GM23338 (cell line): Measurements from ENCODE around the gene KRTAP19-7.

Source experiments
- CREB1 ChIP-seq: fragments of 250-450 bp; sonication (Bioruptor Pico); IDR thresholded peaks from 2 replicates; pipeline ENCODE4 v1.5.0; 2020; ENCODE audit warnings: low read depth, mild to moderate bottlenecking, moderate library complexity
- CTCF ChIP-seq, 2 experiments: fragments of 200-600 bp in 1 of 2; sonication (generic) in 1 of 2; conservative IDR thresholded peaks; 2 replicates each; pipeline versions ENCODE4 v1.5.1 to v1.6.1; 2016 to 2017; ENCODE audit warnings: antibody characterized with exemption in 2 of 2, low read depth in 2 of 2, mild to moderate bottlenecking in 2 of 2, moderate library complexity in 1 of 2
- EZH2 ChIP-seq: fragments of 200-600 bp; sonication (generic); IDR thresholded peaks from one replicate; pipeline ENCODE4 v1.8.0; 2017; ENCODE audit warnings: antibody characterized with exemption, mild to moderate bottlenecking, low read depth; ENCODE audit not compliant: unreplicated experiment
- EZH2phosphoT487 ChIP-seq: fragments of 200-600 bp; sonication (generic); IDR thresholded peaks from one replicate; pipeline ENCODE4 v1.8.1; 2018; ENCODE audit warnings: antibody characterized with exemption; ENCODE audit not compliant: unreplicated experiment
- JUNB ChIP-seq: IDR thresholded peaks from one replicate; pipeline ENCODE4 v1.6.1; 2016; ENCODE audit warnings: antibody characterized with exemption; ENCODE audit not compliant: unreplicated experiment
- POLR2AphosphoS5 ChIP-seq: IDR thresholded peaks from 2 replicates; pipeline ENCODE4 v1.6.1; 2016; ENCODE audit warnings: antibody characterized with exemption, low read depth
- REST ChIP-seq: IDR thresholded peaks from one replicate; pipeline ENCODE4 v1.6.1; 2018; ENCODE audit warnings: antibody characterized with exemption; ENCODE audit not compliant: unreplicated experiment
- STAT1 ChIP-seq: IDR thresholded peaks from one replicate; pipeline ENCODE4 v1.6.1; 2016; ENCODE audit warnings: antibody characterized with exemption; ENCODE audit not compliant: unreplicated experiment
- ZNF114 ChIP-seq: fragments of 250-450 bp; sonication (Bioruptor Pico); IDR thresholded peaks from 2 replicates; pipeline ENCODE4 v1.5.0; 2020; ENCODE audit warnings: mild to moderate bottlenecking, moderate library complexity
- ZNF331 ChIP-seq: fragments of 250-450 bp; sonication (Bioruptor Pico); IDR thresholded peaks from 2 replicates; pipeline ENCODE4 v1.5.0; 2020; ENCODE audit warnings: low read depth, mild to moderate bottlenecking, moderate library complexity
- TF ChIP-seq, protein P1 (sequence below): IDR thresholded peaks from 2 replicates; pipeline ENCODE4 v1.6.1; 2016; ENCODE audit warnings: antibody characterized with exemption

- TF ChIP-seq, protein P1, sequence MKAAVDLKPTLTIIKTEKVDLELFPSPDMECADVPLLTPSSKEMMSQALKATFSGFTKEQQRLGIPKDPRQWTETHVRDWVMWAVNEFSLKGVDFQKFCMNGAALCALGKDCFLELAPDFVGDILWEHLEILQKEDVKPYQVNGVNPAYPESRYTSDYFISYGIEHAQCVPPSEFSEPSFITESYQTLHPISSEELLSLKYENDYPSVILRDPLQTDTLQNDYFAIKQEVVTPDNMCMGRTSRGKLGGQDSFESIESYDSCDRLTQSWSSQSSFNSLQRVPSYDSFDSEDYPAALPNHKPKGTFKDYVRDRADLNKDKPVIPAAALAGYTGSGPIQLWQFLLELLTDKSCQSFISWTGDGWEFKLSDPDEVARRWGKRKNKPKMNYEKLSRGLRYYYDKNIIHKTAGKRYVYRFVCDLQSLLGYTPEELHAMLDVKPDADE: no peak
- TF ChIP-seq CTCF (conservative IDR thresholded peaks at IDR 0.05; ENCODE audit: low read depth in 2 of 2) (no peak), EZH2 (no peak), EZH2phosphoT487 (no peak), STAT1 (no peak), REST (no peak), POLR2AphosphoS5 (no peak), ZNF114 (CRISPR knock-in tag) (no peak), CREB1 (CRISPR knock-in tag) (no peak), JUNB (no peak), ZNF331 (CRISPR knock-in tag) (no peak)
Measured at GRCh38 chr21:30577766-30578165, 16.7 kb upstream of the KRTAP19-7 start.
